Stimulated activated CD4-positive, alpha-beta T cell treated with anti-CD3 and anti-CD28 coated beads, TNF-alpha, amount 100 ng/mL, for 4 hours (primary cell): ENCODE data around the gene HERPUD2.
A peak's percentile ranks its signal among the peaks of the same experiment; 100 is the strongest.

Experiments
- DNase-seq, 3 experiments: peaks; one replicate each; pipeline ENCODE4 v3.0.0-alpha.2; 2020; ENCODE audit warnings: low read depth in 3 of 3

The HERPUD2 gene

GRCh38 chr7:35694784-35695472 lies at the start of gene HERPUD2:
TSS of gene HERPUD2 (minus strand) at chr7:35695135. CDS start at chr7:35694330, 805 bp downstream.
- DNase-seq: peak; percentile 76 to 82 (median 80)

- no peak for DNase-seq
Observed at GRCh38 chr7:35738889-35739288, 44.0 kb upstream of the HERPUD2 start.

GRCh38 chr7:35736725-35737124 lies 41.8 kb upstream of the HERPUD2 start:
- DNase-seq: no peak

GRCh38 chr7:35735396-35735795 lies 40.5 kb upstream of the HERPUD2 start:
- no peak for DNase-seq

GRCh38 chr7:35734001-35734483 lies 39.1 kb upstream of the HERPUD2 start:
- no peak for DNase-seq

- DNase-seq: no peak
Observed at GRCh38 chr7:35731349-35731748, 36.4 kb upstream of the HERPUD2 start.

- DNase-seq: no peak
Observed at GRCh38 chr7:35729061-35729783, 34.3 kb upstream of the HERPUD2 start.

GRCh38 chr7:35728412-35729060 lies 33.6 kb upstream of the HERPUD2 start:
- no peak for DNase-seq

- DNase-seq: no peak
Observed at GRCh38 chr7:35727571-35727970, 32.6 kb upstream of the HERPUD2 start.

GRCh38 chr7:35726654-35727053 lies 31.7 kb upstream of the HERPUD2 start:
- DNase-seq: no peak

GRCh38 chr7:35725280-35725680 lies 30.3 kb upstream of the HERPUD2 start:
- DNase-seq: peak in 1 of 3 experiments; percentile 5

- no peak for DNase-seq
Observed at GRCh38 chr7:35723011-35723410, 28.1 kb upstream of the HERPUD2 start.

- DNase-seq: no peak
Observed at GRCh38 chr7:35722054-35722849, 27.3 kb upstream of the HERPUD2 start.

GRCh38 chr7:35721288-35721687 lies 26.4 kb upstream of the HERPUD2 start:
- DNase-seq: no peak

GRCh38 chr7:35720849-35721248 lies 25.9 kb upstream of the HERPUD2 start:
- no peak for DNase-seq

- no peak for DNase-seq
Observed at GRCh38 chr7:35720032-35720431, 25.1 kb upstream of the HERPUD2 start.

GRCh38 chr7:35718047-35718446 lies 23.1 kb upstream of the HERPUD2 start:
- no peak for DNase-seq

- no peak for DNase-seq
Observed at GRCh38 chr7:35717516-35717915, 22.6 kb upstream of the HERPUD2 start.

- no peak for DNase-seq
Observed at GRCh38 chr7:35717013-35717412, 22.1 kb upstream of the HERPUD2 start.

- no peak for DNase-seq
Observed at GRCh38 chr7:35716038-35716803, 21.3 kb upstream of the HERPUD2 start.

- no peak for DNase-seq
Observed at GRCh38 chr7:35714862-35715261, 19.9 kb upstream of the HERPUD2 start.
